GM19043 (cell line): ENCODE results near the gene WASF2.

ENCODE experiments used
- ATAC-seq: cut with Tn5 transposase; IDR thresholded peaks from one replicate; pipeline ENCODE4 v1.9.1; 2021; ENCODE audit warnings: low read depth; ENCODE audit not compliant: unreplicated experiment

WASF2 gene

GRCh38 chr1:27381969-27382762, 107.8 kb downstream of the WASF2 start:
- ATAC-seq = no peak

GRCh38 chr1:27380766-27381733, 108.9 kb downstream of the WASF2 start:
- ATAC-seq = no peak

GRCh38 chr1:27380224-27380623, 109.7 kb downstream of the WASF2 start:
- no peak for ATAC-seq

- ATAC-seq = no peak
These were observed 110.3 kb downstream of the WASF2 start for GRCh38 chr1:27379564-27380122.

- no peak for ATAC-seq
These were observed 112.0 kb downstream of the WASF2 start for GRCh38 chr1:27377760-27378495.

GRCh38 chr1:27374362-27375086, 115.4 kb downstream of the WASF2 start, which contains the start of gene FCN3:
Gene FCN3, minus strand, starts transcription at chr1:27374824. Its CDS starts 6 bp downstream, at chr1:27374818.
- ATAC-seq = no peak

GRCh38 chr1:27372808-27373690, 116.9 kb downstream of the WASF2 start:
- no peak for ATAC-seq

- ATAC-seq = no peak
These were observed 117.8 kb downstream of the WASF2 start for GRCh38 chr1:27372022-27372807.

- ATAC-seq = no peak
These were observed 120.9 kb downstream of the WASF2 start for GRCh38 chr1:27368869-27369582.

- ATAC-seq = no peak
These were observed 122.8 kb downstream of the WASF2 start for GRCh38 chr1:27367160-27367650.

GRCh38 chr1:27366411-27367159, 123.4 kb downstream of the WASF2 start, which contains the start of gene MAP3K6:
Gene MAP3K6, minus strand, starts transcription at chr1:27366961. Its CDS starts 364 bp downstream, at chr1:27366597.
- no peak for ATAC-seq

GRCh38 chr1:27366113-27366410, 123.9 kb downstream of the WASF2 start:
- no peak for ATAC-seq

- peak; percentile 40 for ATAC-seq
These were observed 124.4 kb downstream of the WASF2 start for GRCh38 chr1:27365372-27366112.

GRCh38 chr1:27364696-27365371, 125.1 kb downstream of the WASF2 start:
- no peak for ATAC-seq
